Thyroid gland (tissue), 4 donors: ENCODE results near the gene RIC3. TPM values are rescaled to one million over a fixed set of nuclear protein-coding genes. Genes with fewer than 3 reads are reported as not detected.

Experiments used
- DNase-seq, 2 donors: peaks; one replicate each; pipeline ENCODE4 v3.0.0-alpha.2; 2019
- H3K27ac ChIP-seq, 3 donors: fragments of 200-600 bp; sonication (generic); 1 replicate in 2 of 3; 2 replicates in 1 of 3; pipeline ENCODE4 v1.5.1; 2016 to 2019; ENCODE audit warnings: mild to moderate bottlenecking in 1 of 3, moderate library complexity in 1 of 3
- H3K27me3 ChIP-seq: fragments of 200-600 bp; sonication (generic); one replicate; pipeline ENCODE4 v1.5.1; 2019
- H3K36me3 ChIP-seq, 2 donors: fragments of 200-600 bp; sonication (generic); one replicate each; pipeline ENCODE4 v1.5.1; 2016 to 2019
- H3K4me1 ChIP-seq, 2 donors: fragments of 200-600 bp; sonication (generic); one replicate each; pipeline ENCODE4 v1.5.1; 2017 to 2019
- H3K4me3 ChIP-seq, 3 donors: fragments of 200-600 bp; sonication (generic); replicated peaks in 1 of 3; 1 replicate in 2 of 3; 2 replicates in 1 of 3; pipeline ENCODE4 v1.5.1; 2016; ENCODE audit warnings: mild to moderate bottlenecking in 1 of 3
- H3K9me3 ChIP-seq: fragments of 200-600 bp; sonication (generic); one replicate; pipeline ENCODE4 v1.5.1; 2017
- POLR2A ChIP-seq, 2 donors: fragments of 450-650 bp; IDR thresholded peaks; one replicate each; pipeline ENCODE4 v1.6.1; 2017; ENCODE audit warnings: antibody characterized with exemption in 2 of 2, mild to moderate bottlenecking in 2 of 2, moderate library complexity in 1 of 2
- WGBS, 2 donors: methylation state at CpG; one replicate each; pipeline ENCODE4 v1.1.5; 2017; 5-methylcytosine and 5-hydroxymethylcytosine counted together
- intact Hi-C: fragments of 100-400 bp; cut with DNase I; formaldehyde crosslinking; loops from one replicate; pipeline ENCODE4 v1.15.1; 2023
- total RNA-seq, 4 donors: library from RNA; depleted of rRNA; stranded (reverse); fragments of >200 nt; gene quantifications; one replicate each; pipeline ENCODE4 v1.2.3, GENCODE V29; 2016
- TF ChIP-seq, protein P1 (sequence below), 6 experiments: fragments of 200-600 bp in 3 of 6; fragments of 450-650 bp in 3 of 6; sonication (generic) in 3 of 6; IDR thresholded peaks; one replicate each; pipeline ENCODE4 v1.5.1; 2016 to 2019; ENCODE audit warnings: antibody characterized with exemption in 6 of 6, mild to moderate bottlenecking in 2 of 6, inconsistent platforms in 1 of 6, moderate library complexity in 1 of 6

The RIC3 gene
- total RNA-seq, 4 donors from 2014 or later: 38.2 to 96.9 (median 46.9) TPM

DNA sequence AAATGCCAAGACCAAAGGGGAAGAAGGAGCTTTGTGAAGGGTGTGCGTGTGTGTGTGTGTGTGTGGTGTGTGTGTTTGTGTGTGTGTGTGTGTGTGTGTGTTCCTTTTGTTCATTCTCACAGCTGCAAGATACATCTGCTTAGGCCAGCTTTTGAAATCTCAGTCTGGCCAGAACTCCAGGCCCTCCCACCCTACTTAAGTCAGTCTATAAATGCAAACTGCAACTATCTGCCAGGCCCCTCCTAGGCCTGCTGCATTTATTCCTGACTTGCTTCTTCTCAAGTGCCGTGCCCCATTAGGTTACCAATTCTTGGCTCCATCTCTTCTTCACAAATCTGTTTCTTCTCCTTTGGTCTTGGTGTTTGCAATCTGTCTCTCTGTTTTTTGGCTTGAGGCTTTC, 21.6 kb upstream of the RIC3 start:
- DNase-seq: no peak
- Histone ChIP-seq H3K27me3 (no peaks in the 10 kb centered on the region), H3K36me3 (no peaks in the 10 kb centered on the region), H3K4me3 (no peak overlapping the region), H3K9me3 (no peaks in the 10 kb centered on the region), H3K27ac (no peak overlapping the region), H3K4me1 (no peaks in the 10 kb centered on the region)
- intact Hi-C loops: no loop called here
- no peak for TF ChIP-seq POLR2A (IDR thresholded peaks at IDR 0.05)
- 40 to 45% methylated on average over 2 of the region's 2 CpGs for WGBS, 2 donors

DNA sequence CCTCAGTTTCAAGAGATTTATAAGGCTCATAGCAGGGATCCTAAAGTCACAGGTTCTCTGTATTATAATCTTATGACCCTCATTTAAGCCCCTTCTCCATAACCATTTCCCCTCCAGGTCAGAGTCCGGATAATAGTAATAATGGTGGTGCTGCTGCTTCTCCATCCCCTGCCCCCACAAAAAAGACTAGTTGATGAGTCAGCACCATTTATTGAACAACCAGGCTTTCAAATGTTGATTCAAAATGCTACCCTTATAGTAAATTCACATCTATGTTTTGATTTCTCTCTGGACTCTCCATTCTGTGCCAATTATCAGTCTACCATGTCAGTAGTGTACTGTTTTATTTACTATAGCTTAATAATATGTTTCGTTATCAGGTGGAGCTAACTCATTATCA, 17.6 kb upstream of the RIC3 start:
- H3K4me1 ChIP-seq: no peaks in the 10 kb centered on the region
- no peaks in the 10 kb centered on the region for H3K27me3 ChIP-seq
- 83 to 88% methylated on average over 2 of the region's 2 CpGs for WGBS, 2 donors
- no peak for DNase-seq
- H3K36me3 ChIP-seq: no peaks in the 10 kb centered on the region
- no peak for TF ChIP-seq POLR2A (IDR thresholded peaks at IDR 0.05)
- TF ChIP-seq, protein P1, sequence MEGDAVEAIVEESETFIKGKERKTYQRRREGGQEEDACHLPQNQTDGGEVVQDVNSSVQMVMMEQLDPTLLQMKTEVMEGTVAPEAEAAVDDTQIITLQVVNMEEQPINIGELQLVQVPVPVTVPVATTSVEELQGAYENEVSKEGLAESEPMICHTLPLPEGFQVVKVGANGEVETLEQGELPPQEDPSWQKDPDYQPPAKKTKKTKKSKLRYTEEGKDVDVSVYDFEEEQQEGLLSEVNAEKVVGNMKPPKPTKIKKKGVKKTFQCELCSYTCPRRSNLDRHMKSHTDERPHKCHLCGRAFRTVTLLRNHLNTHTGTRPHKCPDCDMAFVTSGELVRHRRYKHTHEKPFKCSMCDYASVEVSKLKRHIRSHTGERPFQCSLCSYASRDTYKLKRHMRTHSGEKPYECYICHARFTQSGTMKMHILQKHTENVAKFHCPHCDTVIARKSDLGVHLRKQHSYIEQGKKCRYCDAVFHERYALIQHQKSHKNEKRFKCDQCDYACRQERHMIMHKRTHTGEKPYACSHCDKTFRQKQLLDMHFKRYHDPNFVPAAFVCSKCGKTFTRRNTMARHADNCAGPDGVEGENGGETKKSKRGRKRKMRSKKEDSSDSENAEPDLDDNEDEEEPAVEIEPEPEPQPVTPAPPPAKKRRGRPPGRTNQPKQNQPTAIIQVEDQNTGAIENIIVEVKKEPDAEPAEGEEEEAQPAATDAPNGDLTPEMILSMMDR (IDR thresholded peaks at IDR 0.05): no peak
- H3K27ac ChIP-seq: no peak overlapping the region
- H3K4me3 ChIP-seq: no peak overlapping the region
- intact Hi-C loops: no loop called here
- no peaks in the 10 kb centered on the region for H3K9me3 ChIP-seq

DNA sequence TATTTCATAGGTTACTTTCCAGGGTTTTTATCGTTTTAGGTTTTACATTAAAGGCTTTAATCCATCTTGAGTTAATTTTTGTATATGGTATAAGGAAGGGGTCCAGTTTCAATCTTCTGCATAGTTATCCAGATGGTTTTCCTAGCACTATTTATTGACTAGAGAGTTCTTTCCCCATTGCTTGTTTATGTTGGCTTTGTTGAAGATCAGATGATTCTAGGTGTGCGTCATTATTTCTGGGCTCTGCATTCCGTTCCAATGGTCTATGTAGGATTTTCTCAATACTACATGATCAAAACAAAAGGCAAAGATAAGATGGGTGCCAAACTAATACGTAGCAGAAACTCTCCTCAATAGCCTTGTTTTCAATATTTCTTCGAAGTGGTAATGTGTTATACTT, 14.3 kb upstream of the RIC3 start:
- WGBS, 2 donors: 76 to 83% methylated on average over 5 of the region's 5 CpGs
- Histone ChIP-seq H3K4me1 (no peaks in the 10 kb centered on the region), H3K36me3 (no peaks in the 10 kb centered on the region), H3K4me3 (no peak overlapping the region), H3K27me3 (no peaks in the 10 kb centered on the region), H3K9me3 (no peaks in the 10 kb centered on the region), H3K27ac (no peak overlapping the region)
- intact Hi-C loops: no loop called here
- TF ChIP-seq POLR2A (IDR thresholded peaks at IDR 0.05): no peak
- TF ChIP-seq, protein P1 (IDR thresholded peaks at IDR 0.05): no peak
- no peak for DNase-seq

DNA sequence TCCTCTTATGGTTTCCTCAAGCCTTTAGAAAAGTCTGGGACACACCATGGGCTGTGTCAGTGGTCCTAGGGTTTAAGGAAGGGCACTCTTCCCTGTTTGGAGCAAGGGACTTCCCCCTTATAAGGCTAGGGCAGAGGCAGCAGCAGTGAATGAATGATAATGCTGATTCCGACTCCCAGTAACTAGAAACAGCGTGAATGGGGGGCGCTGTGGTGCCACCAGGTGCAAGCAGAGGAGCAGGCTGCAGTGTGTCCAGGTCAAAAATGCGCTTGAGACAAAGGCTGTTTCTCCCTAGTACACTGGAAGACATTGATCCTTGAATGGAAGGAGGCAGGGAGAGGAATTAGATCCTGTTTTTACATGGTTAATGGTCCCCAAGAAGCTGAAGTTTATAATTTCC, 11.6 kb upstream of the RIC3 start:
- Histone ChIP-seq H3K4me1 (no peaks in the 10 kb centered on the region), H3K36me3 (no peaks in the 10 kb centered on the region), H3K9me3 (no peaks in the 10 kb centered on the region), H3K4me3 (no peak overlapping the region), H3K27ac (no peak overlapping the region), H3K27me3 (no peaks in the 10 kb centered on the region)
- no peak for DNase-seq
- TF ChIP-seq POLR2A (IDR thresholded peaks at IDR 0.05): no peak
- TF ChIP-seq, protein P1 (IDR thresholded peaks at IDR 0.05): no peak
- intact Hi-C loops: no loop called here
- WGBS, 2 donors: 58 to 67% methylated on average over 4 of the region's 4 CpGs

DNA sequence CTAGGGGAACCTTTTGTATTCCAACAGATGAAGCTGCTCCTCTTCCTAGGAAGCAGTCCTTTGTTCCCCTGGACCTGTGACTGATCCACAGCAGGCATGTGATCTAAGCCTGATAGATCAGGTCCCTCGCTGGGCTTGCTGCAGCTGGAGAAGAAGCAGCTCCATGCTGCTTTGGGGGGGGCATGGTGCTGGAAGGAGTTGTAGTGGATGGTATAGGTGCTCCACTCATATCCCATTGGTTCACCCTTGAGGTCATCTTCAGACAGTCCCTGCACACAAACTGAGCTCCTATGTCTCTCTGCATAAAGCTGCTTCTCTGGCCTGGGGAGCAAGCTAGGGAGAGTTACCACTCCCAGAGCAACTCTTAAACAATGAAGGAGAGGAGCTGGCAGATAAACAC, 9.5 kb upstream of the RIC3 start:
- Histone ChIP-seq H3K4me3 (no peak overlapping the region), H3K9me3 (no peaks in the 10 kb centered on the region), H3K27ac (no peak overlapping the region), H3K27me3 (no peaks in the 10 kb centered on the region), H3K36me3 (no peaks in the 10 kb centered on the region), H3K4me1 (no peaks in the 10 kb centered on the region)
- 67 to 70% methylated on average over 1 of the region's 1 CpG for WGBS, 2 donors
- intact Hi-C loops: no loop called here
- no peak for DNase-seq
- TF ChIP-seq, protein P1 (IDR thresholded peaks at IDR 0.05): no peak
- TF ChIP-seq POLR2A (IDR thresholded peaks at IDR 0.05): no peak

DNA sequence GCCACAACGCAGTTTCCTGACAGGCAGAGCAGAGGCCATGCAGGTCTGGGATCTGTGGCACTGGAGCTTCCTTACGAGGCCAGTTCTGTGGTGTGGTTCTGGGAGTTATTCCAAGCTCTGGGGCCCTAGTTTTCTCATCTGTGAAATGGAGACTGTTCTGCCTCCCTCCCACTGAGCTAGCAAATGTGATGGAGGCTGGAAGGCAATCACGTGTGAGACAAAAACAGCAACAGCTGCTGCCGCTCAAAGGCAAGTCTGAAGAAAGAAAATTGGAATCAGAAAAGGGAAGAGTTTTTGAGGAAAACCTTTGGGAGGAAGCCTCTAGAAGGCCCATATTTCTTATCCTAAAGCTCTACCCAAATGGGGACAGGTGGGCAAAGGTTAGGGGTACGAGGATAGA, 8.3 kb upstream of the RIC3 start:
- Histone ChIP-seq H3K4me1 (no peaks in the 10 kb centered on the region), H3K36me3 (no peaks in the 10 kb centered on the region), H3K9me3 (no peaks in the 10 kb centered on the region), H3K4me3 (no peak overlapping the region), H3K27me3 (no peaks in the 10 kb centered on the region), H3K27ac (no peak overlapping the region)
- intact Hi-C loops: no loop called here
- 55 to 64% methylated on average over 5 of the region's 5 CpGs for WGBS, 2 donors
- no peak for DNase-seq
- no peak for TF ChIP-seq POLR2A (IDR thresholded peaks at IDR 0.05)
- TF ChIP-seq, protein P1 (IDR thresholded peaks at IDR 0.05): no peak
